HepG2 (cell line): ENCODE measurements around the gene ZFHX3. TPM values are rescaled to one million over a fixed set of nuclear protein-coding genes. Genes with fewer than 3 reads are reported as not detected.

Source experiments
- AHDC1 ChIP-seq: sonication (generic); formaldehyde crosslinking; IDR thresholded peaks from 2 replicates; pipeline ENCODE4 v1.5.1; 2020; ENCODE audit warnings: mild to moderate bottlenecking, missing genetic modification reagents, borderline replicate concordance
- CENPX ChIP-seq: sonication (generic); formaldehyde crosslinking; IDR thresholded peaks from 2 replicates; pipeline ENCODE4 v1.9.0; 2021; ENCODE audit warnings: mild to moderate bottlenecking, missing genetic modification reagents, moderate library complexity
- CREB3 ChIP-seq: sonication (generic); formaldehyde crosslinking; IDR thresholded peaks from 2 replicates; pipeline ENCODE4 v1.5.0; 2020; ENCODE audit warnings: missing genetic modification reagents
- CSRNP1 ChIP-seq: sonication (generic); formaldehyde crosslinking; IDR thresholded peaks from 2 replicates; pipeline ENCODE4 v1.8.1; 2023; ENCODE audit warnings: mild to moderate bottlenecking, missing genetic modification reagents
- GMEB1 ChIP-seq: sonication (generic); formaldehyde crosslinking; IDR thresholded peaks from 2 replicates; pipeline ENCODE4 v1.5.1; 2020; ENCODE audit warnings: missing genetic modification reagents, mild to moderate bottlenecking, borderline replicate concordance
- KDM5B ChIP-seq: sonication (generic); formaldehyde crosslinking; IDR thresholded peaks from 2 replicates; pipeline ENCODE4 v1.4.0; 2020; ENCODE audit warnings: missing genetic modification reagents, mild to moderate bottlenecking, borderline replicate concordance
- MNT ChIP-seq: fragments of 450-650 bp; IDR thresholded peaks from 2 replicates; pipeline ENCODE4 v1.6.1; 2016
- ZNF205 ChIP-seq: IDR thresholded peaks from 2 replicates; pipeline ENCODE4 v1.6.1; 2018; ENCODE audit warnings: missing biosample characterization, missing genetic modification reagents
- ZNF3 ChIP-seq: IDR thresholded peaks from 2 replicates; pipeline ENCODE4 v1.7.0; 2017; ENCODE audit warnings: inconsistent platforms
- ZNF354B ChIP-seq: sonication (generic); formaldehyde crosslinking; IDR thresholded peaks from 2 replicates; pipeline ENCODE4 v1.8.0; 2022; ENCODE audit warnings: mild to moderate bottlenecking, missing genetic modification reagents
- ZXDC ChIP-seq: sonication (generic); formaldehyde crosslinking; IDR thresholded peaks from 2 replicates; pipeline ENCODE4 v1.5.0; 2020; ENCODE audit warnings: mild to moderate bottlenecking, missing genetic modification reagents
- polyA plus RNA-seq, 8 experiments: library from polyadenylated mRNA; depleted of rRNA in 3 of 8; stranded (reverse) in 7 of 8; unstranded in 1 of 8; fragments of >200 nt; fragmentation: Illumina TruSeq in 4 of 8; extraction: Trizol in 4 of 8; gene quantifications; 2 replicates each; pipeline versions ENCODE4 v1.2.1 to v1.2.3, GENCODE V29; 2011 to 2016; ENCODE audit warnings: low read depth in 4 of 8, missing spikeins in 1 of 8, mixed read lengths in 1 of 8; ENCODE audit not compliant: insufficient read depth in 1 of 8
- total RNA-seq, 5 experiments: library from RNA; depleted of rRNA; stranded (reverse); fragments of >200 nt; fragmentation: Illumina TruSeq; extraction: Trizol; gene quantifications; 2 replicates each; pipeline ENCODE4 v1.2.3, GENCODE V29; 2016; ENCODE audit warnings: low read depth in 1 of 5

Gene ZFHX3
- total and polyA plus RNA-seq, 2 of the 13 experiments (the other 11 are each of a cell fraction or from before 2014, with no cell fraction given): 5.0 to 6.0 TPM

- TF ChIP-seq ZNF354B (CRISPR knock-in tag) (no peak), KDM5B (CRISPR knock-in tag) (peak; percentile 73; the same call in 1 of the 2 replicates), ZXDC (CRISPR knock-in tag) (peak; percentile 9), CSRNP1 (CRISPR knock-in tag) (peak; percentile 52; the same call in 1 of the 2 replicates), AHDC1 (CRISPR knock-in tag) (peak; percentile 35; the same call in 1 of the 2 replicates), GMEB1 (CRISPR knock-in tag) (no peak; the same call in 1 of the 2 replicates), CENPX (CRISPR knock-in tag) (no peak), ZNF205 (CRISPR knock-in tag) (peak; percentile 91), CREB3 (CRISPR knock-in tag) (no peak), ZNF3 (CRISPR knock-in tag) (no peak; the same call in 1 of the 2 replicates), MNT (no peak)
Measured at GRCh38 chr16:73047536-73048291, at the start of gene ZFHX3 (continued).
